Keratinocyte (primary cell): ENCODE measurements around the gene TECRL.

Source experiments
- EZH2 ChIP-seq: IDR thresholded peaks from one replicate; pipeline ENCODE4 v1.6.1; 2012; ENCODE audit warnings: inconsistent platforms, mild to moderate bottlenecking, low read length, moderate library complexity
- TF ChIP-seq, protein P1 (sequence below), 3 experiments: IDR thresholded peaks in 1 of 3; conservative IDR thresholded peaks in 1 of 3; optimal IDR thresholded peaks in 1 of 3; 2 replicates in 2 of 3; 3 replicates in 1 of 3; pipeline versions ENCODE3 to v1.5.1; 2011; ENCODE audit warnings: low read length in 3 of 3, mild to moderate bottlenecking in 3 of 3, moderate library complexity in 2 of 3, control low read depth in 1 of 3, inconsistent platforms in 1 of 3; ENCODE audit not compliant: insufficient read depth in 2 of 3; ENCODE audit errors: extremely low read depth in 1 of 3

DNA sequence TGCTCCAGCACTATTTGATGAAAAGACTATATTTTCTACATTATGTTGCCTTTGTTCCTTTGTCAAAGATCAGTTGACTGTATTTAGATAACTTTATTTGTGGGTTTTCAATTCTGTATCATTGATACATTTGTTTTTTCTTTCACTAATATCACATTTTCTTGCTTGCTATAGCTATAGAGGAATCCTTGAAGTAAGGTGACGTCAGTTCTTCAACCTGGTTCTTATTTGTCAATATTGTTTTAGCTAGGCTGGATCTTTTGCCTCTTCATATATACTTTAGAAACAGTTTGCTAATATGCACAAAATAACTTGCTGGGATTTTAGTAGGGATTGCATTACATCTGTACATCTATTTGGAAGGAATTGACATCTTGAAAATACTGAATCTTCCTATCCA, 21.0 kb downstream of the TECRL start:
- TF ChIP-seq, protein P1, sequence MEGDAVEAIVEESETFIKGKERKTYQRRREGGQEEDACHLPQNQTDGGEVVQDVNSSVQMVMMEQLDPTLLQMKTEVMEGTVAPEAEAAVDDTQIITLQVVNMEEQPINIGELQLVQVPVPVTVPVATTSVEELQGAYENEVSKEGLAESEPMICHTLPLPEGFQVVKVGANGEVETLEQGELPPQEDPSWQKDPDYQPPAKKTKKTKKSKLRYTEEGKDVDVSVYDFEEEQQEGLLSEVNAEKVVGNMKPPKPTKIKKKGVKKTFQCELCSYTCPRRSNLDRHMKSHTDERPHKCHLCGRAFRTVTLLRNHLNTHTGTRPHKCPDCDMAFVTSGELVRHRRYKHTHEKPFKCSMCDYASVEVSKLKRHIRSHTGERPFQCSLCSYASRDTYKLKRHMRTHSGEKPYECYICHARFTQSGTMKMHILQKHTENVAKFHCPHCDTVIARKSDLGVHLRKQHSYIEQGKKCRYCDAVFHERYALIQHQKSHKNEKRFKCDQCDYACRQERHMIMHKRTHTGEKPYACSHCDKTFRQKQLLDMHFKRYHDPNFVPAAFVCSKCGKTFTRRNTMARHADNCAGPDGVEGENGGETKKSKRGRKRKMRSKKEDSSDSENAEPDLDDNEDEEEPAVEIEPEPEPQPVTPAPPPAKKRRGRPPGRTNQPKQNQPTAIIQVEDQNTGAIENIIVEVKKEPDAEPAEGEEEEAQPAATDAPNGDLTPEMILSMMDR (optimal IDR thresholded peaks at IDR 0.05 in 1 of 3, IDR thresholded peaks at IDR 0.05 in 1 of 3, conservative IDR thresholded peaks at IDR 0.05 in 1 of 3; ENCODE audit: extremely low read depth in 1 of 3, insufficient read depth in 2 of 3, low read length in 3 of 3) = no peak
- TF ChIP-seq EZH2 = no peak
